Endothelial cell of umbilical vein (primary cell): ENCODE results near the gene SPIRE1. TPM values are rescaled to one million over a fixed set of nuclear protein-coding genes. Genes with fewer than 3 reads are reported as not detected.

ENCODE experiments used
- BruUV-seq: library from RNA; stranded (reverse); fragments of 400-500 nt; replicated peaks from 2 replicates; lab custom pipeline; 2021; lab: Mats Ljungman, UMichigan
- CTCF ChIA-PET: fragments of 300-600, 350-600 bp; sonication (Branson Sonifier 250); formaldehyde crosslinking; loops from one replicate; lab custom pipeline; 2021; ENCODE audit warnings: antibody characterized with exemption, inconsistent platforms; lab: Charles Lee
- POLR2A ChIA-PET: fragments of 300-600, 350-600 bp; sonication (Branson Sonifier 250); formaldehyde crosslinking; loops from one replicate; lab custom pipeline; 2021; ENCODE audit warnings: antibody characterized with exemption, inconsistent platforms; lab: Charles Lee
- DNase-seq: peaks from one replicate; pipeline ENCODE4 v3.0.0-alpha.2; 2011; ENCODE audit warnings: low read depth, low spot score
- FAIRE-seq: peaks from 2 replicates; lab custom pipeline; 2011; peaks lifted over from hg19 to GRCh38; lab: Jason Lieb, UNC
- H2AFZ ChIP-seq: 2 replicates; pipeline ENCODE4 v1.6.0; 2012; ENCODE audit warnings: low read depth, low read length, control low read depth, inconsistent platforms
- H3K27ac ChIP-seq: 2 replicates; pipeline ENCODE4 v1.5.1; 2011; ENCODE audit warnings: low read depth, mild to moderate bottlenecking, control low read depth, low read length, moderate library complexity; ENCODE audit not compliant: insufficient read depth
- H3K27me3 ChIP-seq, 2 experiments: 2 replicates each; pipeline versions ENCODE4 v1.6.0 to v1.6.1; 2011; ENCODE audit warnings: low read length in 2 of 2, mixed read lengths in 1 of 2; ENCODE audit not compliant: control insufficient read depth in 2 of 2, insufficient read depth in 2 of 2
- H3K36me3 ChIP-seq, 2 experiments: 2 replicates in 1 of 2; 3 replicates in 1 of 2; pipeline ENCODE4 v1.5.1; 2011; ENCODE audit warnings: low read length in 2 of 2, mild to moderate bottlenecking in 1 of 2, moderate library complexity in 1 of 2; ENCODE audit not compliant: control insufficient read depth in 2 of 2, insufficient read depth in 2 of 2; ENCODE audit errors: extremely low read depth in 1 of 2
- H3K4me1 ChIP-seq: 3 replicates; pipeline ENCODE4 v1.5.1; 2011; ENCODE audit warnings: mild to moderate bottlenecking, low read length; ENCODE audit not compliant: control insufficient read depth, insufficient read depth; ENCODE audit errors: extremely low read depth
- H3K4me2 ChIP-seq: 2 replicates; pipeline ENCODE4 v1.6.1; 2011; ENCODE audit warnings: low read length, control low read depth, mixed read lengths; ENCODE audit not compliant: insufficient read depth
- H3K4me3 ChIP-seq, 3 experiments: fragments of 200-600 bp in 1 of 3; sonication (generic), shearing (Covaris generic) in 1 of 3; replicated peaks in 1 of 3; 2 replicates each; pipeline ENCODE4 v1.5.1; 2011 to 2016; ENCODE audit warnings: control low read depth in 3 of 3, low read length in 3 of 3, mild to moderate bottlenecking in 2 of 3, inconsistent platforms in 1 of 3, low read depth in 1 of 3, moderate library complexity in 1 of 3; ENCODE audit not compliant: insufficient read depth in 1 of 3
- H3K79me2 ChIP-seq: 2 replicates; pipeline ENCODE4 v1.6.0; 2012; ENCODE audit warnings: low read length, inconsistent platforms; ENCODE audit not compliant: control insufficient read depth, insufficient read depth
- H3K9ac ChIP-seq: replicated peaks from 2 replicates; pipeline ENCODE3; 2011; ENCODE audit warnings: low read length, control low read depth; ENCODE audit not compliant: insufficient read depth; ENCODE audit errors: extremely low read depth
- H3K9me1 ChIP-seq: replicated peaks from 3 replicates; pipeline ENCODE4 v1.6.0; 2011; ENCODE audit warnings: mild to moderate bottlenecking, low read length; ENCODE audit not compliant: control insufficient read depth, insufficient read depth; ENCODE audit errors: extremely low read depth
- H3K9me3 ChIP-seq: replicated peaks from 2 replicates; pipeline ENCODE4 v1.5.1; 2012; ENCODE audit warnings: low read length, inconsistent platforms; ENCODE audit not compliant: control insufficient read depth, insufficient read depth
- H4K20me1 ChIP-seq: replicated peaks from 2 replicates; pipeline ENCODE3; 2011; ENCODE audit warnings: mild to moderate bottlenecking, low read length; ENCODE audit not compliant: control insufficient read depth, insufficient read depth; ENCODE audit errors: extremely low read depth
- CTCF ChIP-seq, 2 donors: IDR thresholded peaks; 1 replicate in 1 of 2; 2 replicates in 1 of 2; pipeline ENCODE4 v1.5.1; 2011; ENCODE audit warnings: low read length in 2 of 2, mild to moderate bottlenecking in 2 of 2, moderate library complexity in 2 of 2, control low read depth in 1 of 2, inconsistent platforms in 1 of 2, low read depth in 1 of 2; ENCODE audit not compliant: insufficient read depth in 1 of 2; ENCODE audit errors: extremely low read depth in 1 of 2
- EZH2 ChIP-seq: IDR thresholded peaks from 2 replicates; pipeline ENCODE4 v1.6.1; 2012; ENCODE audit warnings: borderline replicate concordance, low read depth, mild to moderate bottlenecking, moderate library complexity, low read length, inconsistent platforms; ENCODE audit not compliant: severe bottlenecking
- FOS ChIP-seq: IDR thresholded peaks from 2 replicates; pipeline ENCODE4 v1.6.1; 2011; ENCODE audit warnings: mild to moderate bottlenecking, low read length, moderate library complexity, borderline replicate concordance; ENCODE audit not compliant: insufficient read depth
- MAX ChIP-seq: IDR thresholded peaks from 2 replicates; pipeline ENCODE4 v1.6.1; 2011; ENCODE audit not compliant: insufficient read depth, insufficient read length
- MYC ChIP-seq: IDR thresholded peaks from one replicate; pipeline ENCODE4 v1.6.1; 2011; ENCODE audit warnings: mild to moderate bottlenecking, low read depth, low read length
- POLR2A ChIP-seq: IDR thresholded peaks from 2 replicates; pipeline ENCODE4 v1.6.1; 2012; ENCODE audit warnings: low read depth, mild to moderate bottlenecking, control low read depth, low read length
- POLR2AphosphoS5 ChIP-seq: IDR thresholded peaks from 2 replicates; pipeline ENCODE4 v1.6.1; 2012; ENCODE audit warnings: low read depth, mild to moderate bottlenecking, control low read depth, low read length, moderate library complexity; ENCODE audit not compliant: insufficient read depth
- dilution Hi-C: fragments of 300-500 bp; cut with MboI; formaldehyde crosslinking; loops from one replicate; pipeline ENCODE4 v1.15.0; 2019; ENCODE audit warnings: low sequenced_read_pairs; ENCODE audit not compliant: extremely low pct_ligation_motif_present
- intact Hi-C: fragments of 100-400 bp; cut with micrococcal nuclease; formaldehyde crosslinking; loops from one replicate; pipeline ENCODE4 v1.10.0; 2022
- polyA plus RNA-seq, 4 experiments: library from polyadenylated mRNA; depleted of rRNA in 3 of 4; stranded (reverse) in 3 of 4; unstranded in 1 of 4; fragments of >200 nt; gene quantifications; 2 replicates each; pipeline versions ENCODE4 v1.2.1 to v1.2.3, GENCODE V29; 2011 to 2012; ENCODE audit warnings: missing spikeins in 1 of 4
- total RNA-seq: library from RNA; stranded (reverse); gene quantifications from 2 replicates; pipeline ENCODE4 v1.2.3, GENCODE V29; 2021

The SPIRE1 gene
- total and polyA plus RNA-seq, 2 donors (not counting 3 experiments of a cell fraction or from before 2014, with no cell fraction given): 13.1 to 44.0 TPM

- no peaks in the 10 kb centered on the region for H3K9me1 ChIP-seq
- DNase-seq: no peak
- H4K20me1 ChIP-seq: no peaks in the 10 kb centered on the region
- no peak overlapping the region for H2AFZ ChIP-seq
- H3K36me3 ChIP-seq: no peaks in the 10 kb centered on the region
- no peak overlapping the region for H3K4me3 ChIP-seq
- POLR2A ChIA-PET: no interaction called here
- CTCF ChIA-PET: no interaction called here
- dilution Hi-C loops (no loop called here), intact Hi-C loops (no loop called here)
- H3K27me3 ChIP-seq: no peaks in the 10 kb centered on the region
- no peak for TF ChIP-seq CTCF (IDR thresholded peaks at IDR 0.05; ENCODE audit: extremely low read depth in 1 of 2, insufficient read depth in 1 of 2, low read depth in 1 of 2, low read length in 2 of 2)
- no peaks in the 10 kb centered on the region for H3K9me3 ChIP-seq
- H3K4me2 ChIP-seq: no peak overlapping the region
- BruUV-seq: no TSS peak
- H3K27ac ChIP-seq: no peak overlapping the region
- no peak for FAIRE-seq
- no peak overlapping the region for H3K9ac ChIP-seq
- H3K79me2 ChIP-seq: no peaks in the 10 kb centered on the region
- H3K4me1 ChIP-seq: peaks cover 3% of the 10 kb centered on the region
Observed at GRCh38 chr18:12443551-12443950, 214.4 kb downstream of the SPIRE1 start.

GRCh38 chr18:12442946-12443345, 215.0 kb downstream of the SPIRE1 start:
- POLR2A ChIA-PET: no interaction called here
- intact Hi-C loops: no loop called here
- BruUV-seq: no TSS peak
- H4K20me1 ChIP-seq: no peaks in the 10 kb centered on the region
- dilution Hi-C loops: no loop called here
- H3K9me1 ChIP-seq: no peaks in the 10 kb centered on the region
- CTCF ChIA-PET: no interaction called here
- no peaks in the 10 kb centered on the region for H3K79me2 ChIP-seq
- FAIRE-seq (no peak), DNase-seq (peak; percentile 31)
- H3K4me2 ChIP-seq: no peak overlapping the region
- no peak overlapping the region for H3K9ac ChIP-seq
- H3K36me3 ChIP-seq: no peaks in the 10 kb centered on the region
- no peak overlapping the region for H2AFZ ChIP-seq
- TF ChIP-seq MAX: no peak
- no peak for TF ChIP-seq POLR2A
- TF ChIP-seq MYC: no peak
- TF ChIP-seq POLR2AphosphoS5: no peak
- no peak for TF ChIP-seq EZH2
- peak; percentile 67 for TF ChIP-seq FOS
- peaks cover 3% of the 10 kb centered on the region for H3K4me1 ChIP-seq
- H3K4me3 ChIP-seq: no peak overlapping the region
- H3K27ac ChIP-seq: no peak overlapping the region
- no peaks in the 10 kb centered on the region for H3K27me3 ChIP-seq
- H3K9me3 ChIP-seq: no peaks in the 10 kb centered on the region
